Nephron (organoid): ENCODE data around the gene CYP2A7.
"Not testable (repeated sequence)": the region's sequence is repeated elsewhere in the genome, so short reads cannot be mapped to it uniquely, and the experiment has no call there.

Experiments
- H3K27ac Mint-ChIP-seq, 3 experiments: 2 replicates each; pipeline ENCODE4 v1.8.0; 2020; ENCODE audit warnings: mixed read lengths in 3 of 3, mild to moderate bottlenecking in 2 of 3, moderate library complexity in 1 of 3
- H3K27me3 Mint-ChIP-seq: 2 replicates; pipeline ENCODE4 v1.8.0; 2021; ENCODE audit warnings: low read depth, mild to moderate bottlenecking, moderate library complexity, mixed read lengths
- H3K36me3 Mint-ChIP-seq: 2 replicates; pipeline ENCODE4 v1.8.0; 2020; ENCODE audit warnings: low read depth, mixed read lengths
- H3K4me1 Mint-ChIP-seq: 2 replicates; pipeline ENCODE4 v1.8.0; 2020; ENCODE audit warnings: mixed read lengths
- H3K4me3 Mint-ChIP-seq, 3 experiments: 2 replicates each; pipeline ENCODE4 v1.8.0; 2020; ENCODE audit warnings: mild to moderate bottlenecking in 3 of 3, mixed read lengths in 3 of 3, moderate library complexity in 2 of 3
- H3K9me3 Mint-ChIP-seq: 2 replicates; pipeline ENCODE4 v1.8.0; 2020; ENCODE audit warnings: mixed read lengths
- CTCF ChIP-seq, 3 experiments: fragments of 200-600 bp; sonication (generic); IDR thresholded peaks; one replicate each; pipeline ENCODE4 v1.5.0; 2021; ENCODE audit warnings: antibody characterized with exemption in 3 of 3; ENCODE audit not compliant: unreplicated experiment in 3 of 3

Gene CYP2A7

GRCh38 chr19:40867701-40868100 is 14.3 kb downstream of the CYP2A7 start:
- peaks cover 4% of the 10 kb centered on the region for H3K9me3 Mint-ChIP-seq
- no peak for TF ChIP-seq CTCF (IDR thresholded peaks at IDR 0.05; ENCODE audit: unreplicated experiment in 3 of 3)
- H3K27ac Mint-ChIP-seq, result no peak overlapping the region
- peaks cover 12% of the 10 kb centered on the region for H3K27me3 Mint-ChIP-seq
- no peaks in the 10 kb centered on the region for H3K36me3 Mint-ChIP-seq
- H3K4me3 Mint-ChIP-seq, result no peak overlapping the region
- peaks cover 5% of the 10 kb centered on the region for H3K4me1 Mint-ChIP-seq

- not testable (repeated sequence) for H3K4me3 Mint-ChIP-seq, H3K4me1 Mint-ChIP-seq, H3K27me3 Mint-ChIP-seq, H3K9me3 Mint-ChIP-seq, H3K36me3 Mint-ChIP-seq
- H3K27ac Mint-ChIP-seq, result peak overlapping the region; percentile 80 to 94 (median 85)
These were observed 17.1 kb downstream of the CYP2A7 start for GRCh38 chr19:40864739-40865496.

GRCh38 chr19:40862785-40863184 is 19.2 kb downstream of the CYP2A7 start:
- peaks cover 6% of the 10 kb centered on the region for H3K27me3 Mint-ChIP-seq
- H3K9me3 Mint-ChIP-seq, result no peaks in the 10 kb centered on the region
- no peak for TF ChIP-seq CTCF (IDR thresholded peaks at IDR 0.05; ENCODE audit: unreplicated experiment in 3 of 3)
- H3K4me3 Mint-ChIP-seq, result no peak overlapping the region
- no peak overlapping the region for H3K27ac Mint-ChIP-seq
- no peaks in the 10 kb centered on the region for H3K36me3 Mint-ChIP-seq
- peaks cover 5% of the 10 kb centered on the region for H3K4me1 Mint-ChIP-seq

- Mint-ChIP-seq H3K9me3 (no peaks in the 10 kb centered on the region), H3K27ac (no peak overlapping the region), H3K27me3 (peaks cover 3% of the 10 kb centered on the region), H3K36me3 (no peaks in the 10 kb centered on the region), H3K4me1 (peaks cover 5% of the 10 kb centered on the region), H3K4me3 (no peak overlapping the region)
- TF ChIP-seq CTCF (IDR thresholded peaks at IDR 0.05; ENCODE audit: unreplicated experiment in 3 of 3), result no peak
These were observed 19.7 kb downstream of the CYP2A7 start for GRCh38 chr19:40862333-40862732.

GRCh38 chr19:40858109-40858508 is 23.9 kb downstream of the CYP2A7 start:
- no peaks in the 10 kb centered on the region for H3K9me3 Mint-ChIP-seq
- H3K36me3 Mint-ChIP-seq, result no peaks in the 10 kb centered on the region
- H3K27me3 Mint-ChIP-seq, result no peaks in the 10 kb centered on the region
- no peak overlapping the region for H3K4me3 Mint-ChIP-seq
- H3K27ac Mint-ChIP-seq, result no peak overlapping the region
- H3K4me1 Mint-ChIP-seq, result no peaks in the 10 kb centered on the region
- no peak for TF ChIP-seq CTCF (IDR thresholded peaks at IDR 0.05; ENCODE audit: unreplicated experiment in 3 of 3)

- not testable (repeated sequence) for H3K9me3 Mint-ChIP-seq, H3K36me3 Mint-ChIP-seq, H3K27ac Mint-ChIP-seq, H3K4me1 Mint-ChIP-seq, H3K4me3 Mint-ChIP-seq
- H3K27me3 Mint-ChIP-seq, result peaks cover 46% of the 10 kb centered on the region
These were observed 29.4 kb downstream of the CYP2A7 start for GRCh38 chr19:40852467-40853152.

- not testable (repeated sequence) for H3K4me1 Mint-ChIP-seq, H3K27ac Mint-ChIP-seq, H3K36me3 Mint-ChIP-seq, H3K9me3 Mint-ChIP-seq, H3K4me3 Mint-ChIP-seq
- peaks cover 70% of the 10 kb centered on the region for H3K27me3 Mint-ChIP-seq
These were observed 31.8 kb downstream of the CYP2A7 start, which contains the start of gene CYP2A6 for GRCh38 chr19:40850277-40850676. Gene CYP2A6, minus strand, starts transcription at chr19:40850447. Its CDS starts 21 bp downstream, at chr19:40850426.

GRCh38 chr19:40846722-40847121 is 35.3 kb downstream of the CYP2A7 start:
- H3K4me1 Mint-ChIP-seq, H3K4me3 Mint-ChIP-seq, H3K9me3 Mint-ChIP-seq, H3K36me3 Mint-ChIP-seq, H3K27ac Mint-ChIP-seq: not testable (repeated sequence)
- peaks cover 88% of the 10 kb centered on the region for H3K27me3 Mint-ChIP-seq

- H3K9me3 Mint-ChIP-seq, H3K27ac Mint-ChIP-seq, H3K4me1 Mint-ChIP-seq, H3K36me3 Mint-ChIP-seq: not testable (repeated sequence)
- Mint-ChIP-seq H3K4me3 (peak overlapping the region; percentile 22 to 51 (median 51)), H3K27me3 (peaks cover 65% of the 10 kb centered on the region)
These were observed 38.4 kb downstream of the CYP2A7 start for GRCh38 chr19:40843653-40844052.

- H3K27me3 Mint-ChIP-seq, result peaks cover 60% of the 10 kb centered on the region
- H3K9me3 Mint-ChIP-seq, H3K4me1 Mint-ChIP-seq, H3K36me3 Mint-ChIP-seq, H3K27ac Mint-ChIP-seq: not testable (repeated sequence)
- peak overlapping the region; percentile 22 to 51 (median 51) for H3K4me3 Mint-ChIP-seq
These were observed 38.9 kb downstream of the CYP2A7 start for GRCh38 chr19:40842997-40843652.
